ENCODE results near the gene SORCS1. TPM values are rescaled to one million over a fixed set of nuclear protein-coding genes. Genes with fewer than 3 reads are reported as not detected.
A peak's percentile ranks its signal among the peaks of the same experiment; 100 is the strongest.

The SORCS1 gene
- total RNA-seq, 4 donors from 2014 or later = 7.1 to 16.7 (median 10.7) TPM

DNA sequence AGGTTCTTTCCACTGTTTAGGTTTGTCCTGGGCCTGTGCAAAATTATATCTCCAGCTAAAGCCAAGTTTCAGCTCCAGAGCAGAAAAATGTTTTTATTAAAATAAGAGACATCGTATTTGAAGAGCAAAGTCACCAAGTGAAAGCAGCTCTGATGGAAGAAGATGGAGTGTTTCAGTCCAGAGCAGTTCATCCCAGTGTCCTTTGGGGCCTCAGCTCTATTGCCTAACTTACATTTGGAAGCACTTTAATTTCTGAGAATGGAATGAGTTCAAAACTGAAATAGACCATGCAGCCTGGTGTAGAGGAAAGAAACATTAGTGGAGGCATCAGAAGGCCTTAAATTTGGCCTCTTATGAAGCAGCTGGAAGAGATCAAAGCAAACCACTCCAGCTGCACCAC is 545.2 kb downstream of the SORCS1 start:
- Histone ChIP-seq H3K27ac (replicated peaks in 1 of 4) (peak overlapping the region in 1 of 4 donors; percentile 16), H3K4me1 (peaks cover 0 to 11% (median 4%) of the 10 kb centered on the region in 4 donors), H3K27me3 (no peaks in the 10 kb centered on the region), H3K9me3 (no peaks in the 10 kb centered on the region), H3K36me3 (no peaks in the 10 kb centered on the region), H3K4me3 (no peak overlapping the region)
- intact Hi-C loops (cut with DNase I) = no loop called here
- DNase-seq (ENCODE audit: extremely low spot score) = no peak
- TF ChIP-seq POLR2A (IDR thresholded peaks at IDR 0.05; ENCODE audit: low read depth) (no peak), POLR2AphosphoS5 (IDR thresholded peaks at IDR 0.05) (no peak), EP300 (IDR thresholded peaks at IDR 0.05) (no peak)
- TF ChIP-seq, protein P1, sequence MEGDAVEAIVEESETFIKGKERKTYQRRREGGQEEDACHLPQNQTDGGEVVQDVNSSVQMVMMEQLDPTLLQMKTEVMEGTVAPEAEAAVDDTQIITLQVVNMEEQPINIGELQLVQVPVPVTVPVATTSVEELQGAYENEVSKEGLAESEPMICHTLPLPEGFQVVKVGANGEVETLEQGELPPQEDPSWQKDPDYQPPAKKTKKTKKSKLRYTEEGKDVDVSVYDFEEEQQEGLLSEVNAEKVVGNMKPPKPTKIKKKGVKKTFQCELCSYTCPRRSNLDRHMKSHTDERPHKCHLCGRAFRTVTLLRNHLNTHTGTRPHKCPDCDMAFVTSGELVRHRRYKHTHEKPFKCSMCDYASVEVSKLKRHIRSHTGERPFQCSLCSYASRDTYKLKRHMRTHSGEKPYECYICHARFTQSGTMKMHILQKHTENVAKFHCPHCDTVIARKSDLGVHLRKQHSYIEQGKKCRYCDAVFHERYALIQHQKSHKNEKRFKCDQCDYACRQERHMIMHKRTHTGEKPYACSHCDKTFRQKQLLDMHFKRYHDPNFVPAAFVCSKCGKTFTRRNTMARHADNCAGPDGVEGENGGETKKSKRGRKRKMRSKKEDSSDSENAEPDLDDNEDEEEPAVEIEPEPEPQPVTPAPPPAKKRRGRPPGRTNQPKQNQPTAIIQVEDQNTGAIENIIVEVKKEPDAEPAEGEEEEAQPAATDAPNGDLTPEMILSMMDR (IDR thresholded peaks at IDR 0.05) = no peak
- 50% methylated on average over 1 of the region's 1 CpG for WGBS

DNA sequence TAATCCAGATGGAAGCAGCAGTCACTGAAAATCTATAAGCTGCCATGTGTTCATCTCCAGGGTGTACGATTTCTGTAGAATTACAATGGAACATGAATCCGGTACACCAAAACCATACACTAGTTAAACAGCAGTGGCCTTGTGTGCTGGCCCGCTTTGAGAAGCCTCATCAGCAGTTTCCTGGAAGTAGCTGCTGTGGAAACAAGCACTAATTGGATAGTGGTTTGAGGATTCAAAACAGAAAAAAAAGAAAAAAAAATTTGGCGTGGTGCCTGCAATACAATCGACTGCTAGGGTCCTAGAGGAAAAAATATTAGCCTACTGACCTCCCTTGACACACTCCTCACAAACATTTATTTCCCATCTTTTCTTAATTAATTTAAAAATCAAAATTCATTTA is 545.9 kb downstream of the SORCS1 start:
- no peak for TF ChIP-seq POLR2A (IDR thresholded peaks at IDR 0.05; ENCODE audit: low read depth)
- no peak for TF ChIP-seq EP300 (IDR thresholded peaks at IDR 0.05)
- no peak for TF ChIP-seq POLR2AphosphoS5 (IDR thresholded peaks at IDR 0.05)
- TF ChIP-seq, protein P1 (IDR thresholded peaks at IDR 0.05) = no peak
- Histone ChIP-seq H3K27ac (replicated peaks in 1 of 4) (no peak overlapping the region), H3K27me3 (no peaks in the 10 kb centered on the region), H3K36me3 (no peaks in the 10 kb centered on the region), H3K4me1 (peaks cover 0 to 11% (median 4%) of the 10 kb centered on the region in 4 donors), H3K4me3 (no peak overlapping the region), H3K9me3 (no peaks in the 10 kb centered on the region)
- intact Hi-C loops (cut with DNase I) = no loop called here
- 42% methylated on average over 5 of the region's 5 CpGs for WGBS
- no peak for DNase-seq (ENCODE audit: extremely low spot score)

DNA sequence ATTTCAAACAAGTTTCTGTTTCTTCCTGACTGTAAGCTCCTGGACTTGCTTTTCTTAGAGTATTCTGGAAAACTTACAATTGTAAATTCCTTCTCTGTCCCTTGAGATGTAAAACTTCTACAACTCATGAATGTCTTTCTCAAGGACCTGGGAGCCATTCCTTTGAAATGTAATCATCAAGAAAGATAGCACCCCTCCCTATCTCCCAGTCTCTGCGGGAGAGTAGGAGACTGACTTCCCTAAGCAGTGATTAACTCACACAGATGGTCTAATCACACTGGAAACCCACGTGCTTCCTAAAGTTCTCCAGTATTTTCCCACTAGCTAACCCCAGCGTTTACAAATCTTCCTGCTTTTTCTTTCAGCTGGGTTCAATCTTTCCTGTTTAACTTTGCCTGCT is 549.4 kb downstream of the SORCS1 start:
- intact Hi-C loops (cut with DNase I) = no loop called here
- Histone ChIP-seq H3K4me3 (no peak overlapping the region), H3K36me3 (no peaks in the 10 kb centered on the region), H3K27me3 (no peaks in the 10 kb centered on the region), H3K27ac (replicated peaks in 1 of 4) (no peak overlapping the region), H3K9me3 (no peaks in the 10 kb centered on the region), H3K4me1 (peaks cover 0 to 11% (median 4%) of the 10 kb centered on the region in 4 donors)
- no peak for TF ChIP-seq EP300 (IDR thresholded peaks at IDR 0.05)
- no peak for TF ChIP-seq POLR2AphosphoS5 (IDR thresholded peaks at IDR 0.05)
- TF ChIP-seq, protein P1 (IDR thresholded peaks at IDR 0.05) = no peak
- TF ChIP-seq POLR2A (IDR thresholded peaks at IDR 0.05; ENCODE audit: low read depth) = no peak
- 28% methylated on average over 3 of the region's 3 CpGs for WGBS
- no peak for DNase-seq (ENCODE audit: extremely low spot score)

DNA sequence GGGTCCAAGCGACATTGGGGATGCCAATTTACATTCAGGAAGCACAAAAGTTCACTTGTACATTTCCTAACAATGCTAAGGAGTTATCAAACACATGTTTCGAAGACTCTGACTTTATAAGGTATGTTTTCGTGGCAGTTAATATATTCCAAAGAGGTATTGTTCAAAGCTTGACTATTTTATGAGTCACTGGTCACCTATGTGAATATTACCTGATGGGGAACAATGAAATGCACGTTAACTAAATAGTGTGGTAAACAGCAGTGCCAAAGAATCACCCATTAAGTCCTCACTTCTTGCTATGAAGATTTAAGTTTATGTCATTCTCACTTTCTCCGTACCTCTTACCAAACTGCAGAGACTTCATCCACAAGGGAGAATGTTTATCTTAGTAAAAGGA is 550.2 kb downstream of the SORCS1 start:
- 64% methylated on average over 5 of the region's 5 CpGs for WGBS
- no peak overlapping the region for H3K27ac ChIP-seq (replicated peaks in 1 of 4)
- no peak for DNase-seq (ENCODE audit: extremely low spot score)
- no peaks in the 10 kb centered on the region for H3K27me3 ChIP-seq
- intact Hi-C loops (cut with DNase I) = no loop called here
- no peaks in the 10 kb centered on the region for H3K36me3 ChIP-seq
- peaks cover 0 to 9% (median 4%) of the 10 kb centered on the region in 4 donors for H3K4me1 ChIP-seq
- no peaks in the 10 kb centered on the region for H3K9me3 ChIP-seq
- H3K4me3 ChIP-seq = no peak overlapping the region
- TF ChIP-seq EP300 (IDR thresholded peaks at IDR 0.05) (no peak), POLR2A (IDR thresholded peaks at IDR 0.05; ENCODE audit: low read depth) (no peak), POLR2AphosphoS5 (IDR thresholded peaks at IDR 0.05) (no peak)
- TF ChIP-seq, protein P1 (IDR thresholded peaks at IDR 0.05) = no peak

DNA sequence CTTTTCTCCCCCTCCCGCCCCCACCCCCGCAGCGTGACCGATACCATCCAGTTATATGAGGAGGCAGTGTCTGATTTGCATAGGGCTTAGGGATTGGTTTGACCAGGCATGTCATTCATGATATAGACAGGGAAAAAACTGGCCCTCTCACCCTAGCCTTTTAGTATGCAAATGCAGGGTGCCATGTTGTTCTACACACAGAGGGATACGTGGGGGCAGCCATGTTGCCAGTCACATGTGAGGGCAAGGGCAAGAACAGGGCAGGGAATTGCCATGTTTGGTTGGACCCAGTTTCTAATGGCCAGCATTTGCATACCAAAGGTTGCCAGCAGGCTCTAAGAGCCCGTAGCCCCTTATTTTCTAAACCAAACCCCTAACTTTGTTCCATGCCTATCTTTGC is 552.1 kb downstream of the SORCS1 start:
- Histone ChIP-seq H3K36me3 (no peaks in the 10 kb centered on the region), H3K4me1 (no peaks in the 10 kb centered on the region), H3K4me3 (no peak overlapping the region), H3K9me3 (no peaks in the 10 kb centered on the region), H3K27ac (replicated peaks in 1 of 4) (no peak overlapping the region), H3K27me3 (no peaks in the 10 kb centered on the region)
- no peak for DNase-seq (ENCODE audit: extremely low spot score)
- 93% methylated on average over 6 of the region's 6 CpGs for WGBS
- TF ChIP-seq, protein P1 (IDR thresholded peaks at IDR 0.05) = no peak
- no peak for TF ChIP-seq EP300 (IDR thresholded peaks at IDR 0.05)
- TF ChIP-seq POLR2AphosphoS5 (IDR thresholded peaks at IDR 0.05) = no peak
- TF ChIP-seq POLR2A (IDR thresholded peaks at IDR 0.05; ENCODE audit: low read depth) = no peak
- intact Hi-C loops (cut with DNase I) = no loop called here

Measured in esophagus muscularis mucosa (tissue), 4 donors.